Measurements from ENCODE around the gene HOXD8.

Gene HOXD8

GRCh38 chr2:176117162-176117822 is 12.2 kb upstream of the HOXD8 start:
- DNase-seq = no peak

DNA sequence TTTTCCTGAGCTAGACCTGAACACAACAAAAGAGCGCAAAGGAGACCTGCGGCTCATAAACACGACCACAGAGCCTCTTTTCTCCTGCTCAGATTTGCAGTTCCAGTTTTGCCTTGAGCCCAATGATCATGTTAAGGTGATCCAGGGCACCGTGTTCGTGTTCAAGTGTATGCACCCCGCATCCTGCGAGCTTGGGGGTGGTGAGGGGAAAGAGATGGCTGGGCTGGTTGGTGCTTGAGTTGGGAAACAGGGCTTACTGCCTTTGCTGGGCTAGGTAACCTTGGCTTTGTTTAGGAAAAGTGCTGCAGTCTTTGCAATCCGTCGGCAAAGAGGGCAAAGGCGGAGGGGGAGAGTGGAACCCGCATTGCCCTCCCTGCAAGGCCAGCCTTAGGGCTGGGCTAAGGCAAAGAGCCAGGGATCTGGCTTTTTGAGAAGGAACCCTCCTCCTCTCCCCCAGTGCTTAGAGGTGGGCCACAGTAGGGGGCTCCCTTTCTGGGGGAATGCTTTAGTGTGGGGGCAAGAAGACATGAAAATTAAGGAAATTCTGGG is 11.6 kb upstream of the HOXD8 start:
- no peak for DNase-seq

GRCh38 chr2:176118601-176119339 is 10.7 kb upstream of the HOXD8 start:
- peak; percentile 51 for DNase-seq

GRCh38 chr2:176120364-176121189 is 8.9 kb upstream of the HOXD8 start:
- no peak for DNase-seq

DNA sequence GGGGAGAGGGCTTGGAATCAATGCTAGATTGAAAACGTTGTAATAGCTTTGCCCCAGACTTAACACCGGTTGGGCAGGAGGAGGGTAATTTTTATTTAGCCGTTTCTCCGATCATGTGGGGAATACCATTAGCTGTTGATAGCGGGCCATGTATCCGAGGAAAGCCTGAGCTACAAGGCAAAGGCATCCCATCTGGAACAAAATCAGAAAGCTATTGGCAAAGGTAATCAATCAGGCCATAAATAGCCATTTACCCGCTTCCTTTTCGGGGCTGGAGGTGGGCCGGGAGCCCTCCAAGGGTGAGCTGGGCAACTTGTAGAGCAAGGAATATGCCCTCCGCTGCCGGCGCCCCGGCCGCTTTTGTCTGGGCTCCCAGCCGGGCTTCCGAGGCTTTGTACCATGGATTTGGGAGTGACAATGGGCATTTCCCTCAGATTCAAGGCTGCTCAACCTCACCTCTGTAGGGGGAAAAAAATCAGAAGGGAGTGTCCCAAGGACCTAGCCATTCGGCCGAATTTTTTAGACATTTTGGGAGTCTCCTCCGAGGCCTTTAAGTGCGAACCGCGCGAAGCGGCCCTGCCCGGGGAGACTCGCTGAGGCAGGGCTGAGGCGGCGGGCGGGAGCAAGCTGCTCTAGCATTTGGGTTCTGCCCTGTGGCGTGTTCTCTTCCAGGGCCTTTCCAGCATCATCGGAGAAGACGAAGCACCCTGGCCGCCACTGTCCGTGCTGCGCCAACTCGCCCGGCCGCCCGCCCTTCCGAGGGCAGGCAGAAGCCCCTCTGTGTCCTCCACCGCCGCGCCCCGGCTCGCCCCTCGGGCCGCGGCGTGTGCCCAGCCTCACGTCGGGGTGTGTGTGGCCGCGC is 8.1 kb upstream of the HOXD8 start:
- no peak for DNase-seq

- no peak for DNase-seq
Measured at GRCh38 chr2:176122052-176122682, 7.3 kb upstream of the HOXD8 start.

DNA sequence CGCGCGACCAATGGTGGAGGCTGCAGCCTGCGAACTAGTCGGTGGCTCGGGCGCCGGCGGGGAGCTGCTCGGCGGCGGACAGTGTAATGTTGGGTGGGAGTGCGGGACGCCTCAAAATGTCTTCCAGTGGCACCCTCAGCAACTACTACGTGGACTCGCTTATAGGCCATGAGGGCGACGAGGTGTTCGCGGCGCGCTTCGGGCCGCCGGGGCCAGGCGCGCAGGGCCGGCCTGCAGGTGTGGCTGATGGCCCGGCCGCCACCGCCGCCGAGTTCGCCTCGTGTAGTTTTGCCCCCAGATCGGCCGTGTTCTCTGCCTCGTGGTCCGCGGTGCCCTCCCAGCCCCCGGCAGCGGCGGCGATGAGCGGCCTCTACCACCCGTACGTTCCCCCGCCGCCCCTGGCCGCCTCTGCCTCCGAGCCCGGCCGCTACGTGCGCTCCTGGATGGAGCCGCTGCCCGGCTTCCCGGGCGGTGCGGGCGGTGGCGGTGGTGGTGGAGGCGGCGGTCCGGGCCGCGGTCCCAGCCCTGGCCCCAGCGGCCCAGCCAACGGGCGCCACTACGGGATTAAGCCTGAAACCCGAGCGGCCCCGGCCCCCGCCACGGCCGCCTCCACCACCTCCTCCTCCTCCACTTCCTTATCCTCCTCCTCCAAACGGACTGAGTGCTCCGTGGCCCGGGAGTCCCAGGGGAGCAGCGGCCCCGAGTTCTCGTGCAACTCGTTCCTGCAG is 6.7 kb upstream of the HOXD8 start, which contains the start of gene HOXD9:
Gene HOXD9 (plus strand): TSS at position 37 of the 728 bp plus-strand sequence. CDS start 50 bp downstream, at position 87.
- DNase-seq = peak; percentile 85

GRCh38 chr2:176123411-176124109 is 5.9 kb upstream of the HOXD8 start:
- no peak for DNase-seq

- DNase-seq = peak; percentile 32
Measured at GRCh38 chr2:176124110-176124946, 5.2 kb upstream of the HOXD8 start.

- peak; percentile 21 for DNase-seq
Measured at GRCh38 chr2:176124947-176125771, 4.3 kb upstream of the HOXD8 start.

DNA sequence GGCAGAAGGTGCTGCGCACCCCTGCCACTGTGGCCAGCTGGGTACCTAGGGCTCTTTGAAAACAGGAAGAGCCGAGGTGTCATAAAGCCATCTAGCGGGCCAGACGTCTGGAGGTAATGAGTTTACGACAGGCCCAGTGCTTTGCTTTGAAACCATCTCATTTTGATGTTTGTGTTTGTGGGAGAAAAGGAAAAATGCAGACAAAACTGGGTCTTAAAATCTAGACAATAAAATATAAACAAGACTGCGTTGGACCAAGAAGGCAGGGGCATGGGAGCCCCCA is 3.8 kb upstream of the HOXD8 start:
- DNase-seq = peak; percentile 12

DNA sequence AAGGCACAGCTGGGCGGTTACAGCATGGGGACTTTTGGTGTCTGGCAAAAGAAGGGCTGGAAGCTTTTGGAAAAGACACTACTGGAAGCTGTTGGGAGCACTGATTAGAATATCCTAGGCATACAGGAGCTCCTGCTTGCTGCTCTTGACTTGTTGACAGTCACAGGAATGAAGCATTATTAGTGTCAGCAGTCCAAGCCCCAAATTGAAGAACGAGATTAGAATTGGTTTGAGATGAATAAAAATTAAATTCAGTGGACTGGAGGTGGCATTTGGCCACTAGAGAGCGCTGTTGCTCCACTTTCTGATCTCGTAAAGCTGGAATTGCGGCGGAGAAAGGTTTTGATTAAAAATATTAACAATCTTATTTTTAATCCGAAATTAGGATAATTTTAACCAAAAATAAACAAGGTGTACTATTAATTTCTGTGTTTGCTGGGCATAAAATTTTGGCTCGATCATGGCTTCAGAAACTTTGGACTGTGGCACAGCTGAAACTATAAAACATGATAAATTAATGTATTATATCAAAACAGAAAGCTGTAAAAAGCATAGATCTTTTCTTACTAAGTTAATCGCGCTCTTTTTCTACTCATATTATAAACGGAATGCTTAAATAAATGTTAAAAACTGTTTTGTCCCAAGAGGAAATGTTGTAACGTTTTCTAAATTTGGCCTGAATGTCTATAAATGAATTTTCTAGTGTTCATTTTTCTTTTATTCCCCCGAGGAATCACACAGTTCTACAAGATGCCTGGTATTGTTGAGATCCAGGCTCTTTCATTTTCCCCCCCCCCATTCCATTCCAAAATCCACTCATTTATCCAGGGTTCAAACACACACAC is 2.4 kb upstream of the HOXD8 start:
- DNase-seq = peak; percentile 68

DNA sequence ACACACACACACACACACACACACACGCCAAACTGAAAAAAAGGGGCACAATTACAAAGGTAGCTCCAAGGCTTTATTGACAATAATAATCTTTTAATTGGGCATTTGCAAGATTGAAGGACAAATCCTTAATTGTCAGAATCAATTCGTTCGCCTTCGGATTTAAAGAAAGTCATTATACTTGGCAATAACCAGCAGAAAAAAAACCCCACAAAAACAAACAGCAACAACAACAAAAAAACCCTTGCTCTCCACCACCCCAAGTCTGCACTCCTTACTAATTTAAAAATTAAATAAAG is 1.8 kb upstream of the HOXD8 start:
- DNase-seq = no peak

DNA sequence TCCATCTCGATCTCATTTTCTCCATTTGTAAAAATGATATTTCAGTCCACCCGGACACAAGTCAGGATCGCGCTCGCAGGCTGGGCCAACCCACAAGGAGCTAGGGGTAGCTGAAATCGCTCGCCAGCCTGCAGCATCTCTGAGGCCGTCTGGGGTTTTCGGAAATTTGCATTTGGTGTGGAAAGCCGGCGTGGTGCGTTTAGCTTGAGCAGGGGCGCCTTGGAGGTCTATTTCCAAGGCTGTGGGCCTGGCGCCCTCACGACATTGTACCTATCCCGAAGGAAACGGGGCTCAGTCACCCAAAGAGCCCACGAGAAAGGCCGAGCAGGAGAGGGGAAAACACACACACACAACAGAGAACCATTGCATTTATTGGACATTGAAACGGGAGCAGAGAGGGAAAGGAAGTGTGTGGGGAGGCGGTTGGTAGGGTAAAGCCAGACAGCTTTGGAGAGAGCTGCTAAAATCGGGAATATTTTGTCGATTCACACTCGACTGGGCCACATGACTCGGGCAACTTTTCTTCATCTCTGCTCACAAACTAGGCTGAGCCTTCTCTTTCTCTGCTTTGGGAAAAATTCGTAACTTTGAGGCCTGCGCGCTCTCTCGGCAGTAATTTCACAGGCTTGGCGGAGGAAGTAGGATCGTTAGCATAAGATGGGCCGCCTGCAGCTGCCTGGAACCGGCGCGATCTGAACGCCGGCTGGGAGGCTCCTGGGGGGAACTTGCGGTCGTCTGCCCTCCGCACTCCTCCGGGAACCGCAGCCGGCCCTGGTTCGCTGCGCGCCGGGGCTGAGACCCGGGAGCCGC is 1.1 kb upstream of the HOXD8 start:
- DNase-seq = peak; percentile 82

DNA sequence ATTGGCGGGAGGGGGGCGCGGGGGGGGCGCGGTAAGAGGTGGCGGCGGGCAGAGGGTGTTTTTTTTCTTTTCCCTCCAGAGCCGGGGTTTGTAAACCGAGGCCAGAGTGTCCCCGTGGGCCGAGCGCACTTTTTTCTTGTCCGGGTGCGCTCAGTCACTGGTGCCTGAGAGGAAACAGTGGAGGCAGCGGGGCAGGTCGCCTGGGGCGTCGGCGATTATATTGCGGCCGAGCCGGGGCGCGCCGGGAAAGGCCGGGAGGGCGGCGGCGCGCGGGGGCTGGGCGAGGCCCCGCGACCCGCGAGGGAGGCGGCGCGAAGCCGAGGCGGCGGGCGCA is 275 bp downstream of the HOXD8 start:
- no peak for DNase-seq

DNA sequence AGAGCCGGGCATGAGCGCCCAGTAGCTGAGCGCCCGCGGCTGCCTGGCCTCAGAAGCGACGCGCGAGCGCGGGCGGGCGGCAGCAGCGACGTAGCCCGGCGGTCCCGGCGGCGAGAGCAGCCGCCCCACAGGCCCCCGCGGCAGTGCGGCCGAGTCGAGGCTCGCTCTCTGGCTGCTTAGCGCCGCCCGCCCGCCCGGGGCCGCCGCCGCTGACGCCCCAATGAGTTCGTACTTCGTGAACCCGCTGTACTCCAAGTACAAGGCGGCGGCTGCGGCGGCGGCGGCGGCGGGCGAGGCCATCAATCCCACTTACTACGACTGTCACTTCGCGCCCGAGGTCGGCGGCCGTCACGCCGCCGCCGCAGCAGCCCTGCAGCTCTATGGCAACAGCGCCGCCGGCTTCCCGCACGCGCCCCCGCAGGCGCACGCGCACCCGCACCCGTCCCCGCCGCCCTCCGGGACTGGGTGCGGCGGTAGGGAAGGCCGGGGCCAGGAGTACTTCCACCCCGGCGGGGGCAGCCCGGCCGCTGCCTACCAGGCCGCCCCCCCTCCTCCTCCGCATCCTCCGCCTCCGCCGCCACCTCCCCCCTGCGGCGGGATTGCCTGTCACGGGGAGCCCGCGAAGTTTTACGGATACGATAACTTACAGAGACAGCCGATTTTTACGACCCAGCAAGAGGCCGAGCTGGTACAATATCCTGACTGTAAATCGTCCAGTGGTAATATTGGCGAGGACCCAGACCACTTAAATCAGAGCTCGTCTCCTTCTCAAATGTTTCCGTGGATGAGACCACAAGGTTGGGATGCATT is 847 bp downstream of the HOXD8 start:
- peak; percentile 81 for DNase-seq

Data from left hindlimb (tissue), 1 donor.